Activated CD4-positive, alpha-beta T cell treated with anti-CD3 and anti-CD28 coated beads, Interleukin-2, amount 50 U/mL, for 1 hour (primary cell): ENCODE data around the gene FAM131C.
"Not testable (repeated sequence)": the region's sequence is repeated elsewhere in the genome, so short reads cannot be mapped to it uniquely, and the experiment has no call there.

Experiments
- DNase-seq: peaks from one replicate; pipeline ENCODE4 v3.0.0-alpha.2; 2020

The FAM131C gene

DNA sequence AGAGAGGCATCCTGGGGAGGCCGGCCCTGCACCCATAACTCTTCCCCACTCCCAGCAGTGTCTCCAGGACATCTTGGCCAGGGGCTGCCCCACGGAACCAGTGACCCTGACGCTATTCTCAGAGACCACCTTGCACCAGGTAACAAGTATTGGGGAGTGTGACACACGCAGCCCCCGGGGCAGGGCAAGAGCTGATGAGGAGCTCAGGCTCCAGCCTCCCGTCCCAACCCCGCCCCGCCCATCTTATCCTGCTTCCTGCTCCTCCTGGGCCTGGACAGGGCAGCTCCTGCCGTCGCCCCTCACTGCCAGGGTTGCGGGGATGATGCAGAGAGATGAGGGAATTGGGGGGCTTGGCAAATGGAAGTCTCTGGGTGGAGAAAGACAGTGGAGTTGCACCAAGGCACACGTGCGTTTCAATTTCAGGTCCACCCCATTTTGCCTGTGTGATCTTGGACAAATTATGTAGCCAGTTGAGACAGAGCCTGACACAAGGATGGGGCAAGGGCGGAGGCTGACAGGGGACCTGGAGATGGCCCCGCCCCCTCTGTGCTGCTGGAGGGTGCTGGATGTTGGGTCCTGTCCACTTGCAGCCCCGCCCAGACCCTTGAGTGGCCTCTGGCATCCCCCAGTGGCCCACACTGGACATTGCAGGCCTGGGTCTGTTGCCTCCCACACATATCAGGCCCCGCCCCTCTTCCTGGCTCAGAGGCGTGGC, 40.9 kb downstream of the FAM131C start:
- DNase-seq, result peak; percentile 30

DNA sequence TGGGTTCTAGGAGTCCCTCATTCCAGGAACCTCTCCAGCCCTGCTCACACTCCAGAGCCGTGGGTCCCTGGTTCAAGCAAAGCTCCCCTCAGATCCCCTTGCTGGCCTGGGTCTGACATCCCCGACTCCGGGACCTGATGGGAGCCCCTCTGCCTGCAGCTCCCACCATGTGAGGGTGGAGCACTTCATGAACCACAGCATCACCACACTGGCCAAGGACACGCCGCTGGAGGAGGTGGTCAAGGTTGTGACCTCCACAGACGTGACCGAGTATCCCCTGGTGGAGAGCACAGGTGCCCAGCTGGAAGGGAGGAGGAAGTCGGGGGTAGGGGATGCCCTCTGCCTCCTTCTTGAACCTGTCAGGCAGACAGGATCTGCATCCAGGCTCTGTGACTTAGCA, 41.9 kb downstream of the FAM131C start:
- no peak for DNase-seq

DNA sequence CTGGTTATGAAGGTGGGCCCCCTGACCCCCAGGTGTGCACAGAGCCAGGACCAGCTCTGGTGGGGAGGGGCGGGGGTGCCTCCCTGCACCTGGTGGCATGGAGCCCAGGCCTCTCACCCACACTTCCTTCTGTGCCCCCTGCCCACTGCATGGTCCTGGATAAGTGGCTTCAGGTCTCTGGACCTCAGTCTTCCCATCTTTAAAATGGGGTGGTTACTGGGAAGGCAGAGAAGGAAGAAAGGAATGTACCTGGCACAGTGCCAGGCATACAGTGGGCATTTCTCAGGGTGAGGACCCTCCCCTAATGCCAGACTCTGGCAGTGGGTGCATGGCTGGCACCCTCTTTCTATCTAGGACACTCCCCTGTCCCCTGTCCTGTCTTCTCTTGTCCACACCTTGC, 44.2 kb downstream of the FAM131C start:
- DNase-seq, result no peak

DNA sequence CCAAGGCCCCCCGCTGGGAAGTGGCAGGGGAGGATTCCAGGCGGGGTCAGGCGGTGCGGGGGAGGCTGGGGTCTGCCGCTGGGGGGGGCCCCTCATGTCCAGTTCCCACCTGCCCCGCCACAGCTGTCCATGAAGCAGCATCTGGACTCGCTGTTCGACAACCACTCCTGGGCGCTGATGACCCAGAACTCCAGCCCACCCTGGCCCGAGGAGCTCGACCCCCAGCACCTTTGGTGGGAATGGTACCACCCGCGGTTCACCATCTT, 44.5 kb downstream of the FAM131C start:
- DNase-seq, result not testable (repeated sequence)

DNA sequence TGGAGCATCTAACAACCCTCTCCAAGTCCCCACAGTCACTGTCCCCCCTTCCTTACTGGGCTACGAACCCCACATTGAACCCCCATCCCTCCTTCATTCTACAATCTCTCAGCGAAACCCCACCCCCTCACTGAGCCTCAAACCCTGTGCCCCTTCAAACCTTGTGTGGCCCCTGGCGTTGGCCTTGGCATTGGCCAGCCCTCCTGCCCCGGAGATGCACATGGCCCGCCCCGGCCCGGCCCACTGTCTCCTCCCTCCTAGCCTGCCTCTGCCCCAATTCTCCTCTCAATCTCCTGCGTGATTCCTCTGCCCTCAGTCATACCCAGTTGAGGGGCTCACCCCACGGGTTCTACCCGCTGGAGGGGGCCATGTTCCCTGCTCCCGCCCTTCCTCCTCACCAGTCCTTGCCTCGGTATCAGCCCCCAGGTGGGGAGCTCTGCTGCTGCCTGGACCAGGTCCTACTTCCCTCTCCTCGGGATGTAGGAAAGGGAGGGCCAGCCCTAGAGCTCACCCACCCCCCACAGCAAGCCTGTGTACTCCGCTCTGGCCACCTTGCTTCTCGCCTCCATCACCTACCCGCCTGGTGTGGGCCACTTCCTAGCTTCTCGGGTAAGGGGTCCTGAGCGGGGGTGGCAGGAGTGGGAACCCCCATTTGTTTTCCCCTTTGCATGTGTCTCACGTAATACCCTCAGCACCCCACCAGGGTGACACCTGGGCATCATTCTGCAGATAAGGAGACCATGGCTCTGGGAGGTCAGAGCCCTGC, 45.0 kb downstream of the FAM131C start:
- no peak for DNase-seq

DNA sequence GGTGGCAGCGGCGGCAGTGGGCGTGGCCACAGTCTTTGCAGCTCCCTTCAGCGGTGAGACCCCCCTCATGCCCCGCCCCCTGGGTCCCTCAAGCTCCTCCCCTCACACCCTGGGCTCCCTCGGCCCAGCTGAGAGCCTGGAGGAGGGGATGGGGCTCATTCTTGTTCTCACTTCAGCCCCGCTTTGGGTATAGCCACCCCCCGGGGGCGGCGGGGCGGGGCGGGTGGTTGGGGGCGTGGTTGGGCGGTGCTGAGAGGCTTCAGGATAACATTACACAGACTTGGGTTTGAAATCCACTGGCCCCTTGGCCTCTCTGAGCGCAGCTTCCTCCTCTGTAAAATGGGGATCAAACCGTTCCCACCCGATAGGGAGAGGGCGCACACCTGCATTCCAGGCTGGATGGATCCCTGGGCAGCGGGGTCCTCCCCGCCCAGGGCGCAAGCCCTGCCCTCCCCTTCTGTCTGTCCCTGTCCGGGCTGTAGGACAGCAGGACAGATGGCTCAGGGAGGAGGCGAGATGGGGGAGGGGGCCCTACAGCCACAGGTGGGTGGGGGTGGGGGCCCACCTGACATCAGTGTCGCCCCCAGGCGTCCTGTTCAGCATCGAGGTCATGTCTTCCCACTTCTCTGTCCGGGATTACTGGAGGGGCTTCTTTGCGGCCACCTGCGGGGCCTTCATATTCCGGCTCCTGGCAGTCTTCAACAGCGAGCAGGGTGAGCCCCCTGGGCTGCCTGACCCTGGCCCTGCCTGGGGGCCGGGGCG, 46.5 kb downstream of the FAM131C start:
- DNase-seq, result peak; percentile 29

DNA sequence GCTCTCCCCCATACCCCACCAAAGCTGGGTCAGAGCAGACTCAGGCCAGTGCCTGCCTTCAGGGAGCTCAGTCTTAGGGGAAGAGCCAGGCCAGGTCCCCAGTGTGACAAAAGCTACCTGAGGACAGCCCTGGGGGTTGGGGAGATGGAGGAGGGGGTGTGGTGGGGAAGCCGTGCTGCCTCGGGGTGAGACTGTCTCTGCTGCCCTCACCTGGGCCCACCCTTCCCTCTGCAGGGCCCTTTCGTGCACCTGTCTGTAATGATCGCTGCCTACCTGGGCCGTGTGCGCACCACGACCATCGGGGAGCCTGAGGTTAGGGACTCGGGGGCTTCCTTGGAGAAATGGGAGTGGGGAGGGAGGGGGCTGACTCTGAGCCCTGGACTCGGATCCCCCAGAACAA, 47.1 kb downstream of the FAM131C start:
- not testable (repeated sequence) for DNase-seq

DNA sequence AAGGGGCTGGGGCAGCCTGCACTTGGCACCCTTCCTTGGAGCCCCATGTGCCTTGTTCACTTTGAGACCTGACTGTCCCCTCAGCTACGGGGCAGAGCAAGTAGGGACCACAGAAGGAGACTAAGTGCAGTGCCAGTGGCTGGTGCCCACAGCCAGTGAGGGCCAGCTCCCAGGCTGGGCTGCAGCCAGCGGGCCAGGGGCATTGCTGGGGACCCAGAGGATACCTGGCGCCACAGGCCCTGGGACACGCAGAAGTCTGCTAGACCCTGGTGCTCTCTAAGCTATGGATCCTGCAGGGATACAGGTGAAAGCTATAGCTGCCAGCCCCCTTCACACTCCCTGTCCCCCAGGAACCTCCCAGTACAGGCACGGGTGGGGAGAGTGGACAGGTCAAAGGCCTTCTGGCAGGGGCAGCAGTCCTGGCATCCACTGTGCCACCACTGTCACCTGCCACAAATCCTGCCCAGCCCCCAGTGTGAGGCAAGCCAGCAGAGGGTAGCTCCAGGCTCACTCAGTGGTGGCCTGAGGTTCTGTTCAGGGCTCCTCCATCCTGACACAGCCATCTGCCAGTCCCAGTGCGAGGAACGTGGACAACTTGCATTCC, 50.3 kb downstream of the FAM131C start:
- no peak for DNase-seq

DNA sequence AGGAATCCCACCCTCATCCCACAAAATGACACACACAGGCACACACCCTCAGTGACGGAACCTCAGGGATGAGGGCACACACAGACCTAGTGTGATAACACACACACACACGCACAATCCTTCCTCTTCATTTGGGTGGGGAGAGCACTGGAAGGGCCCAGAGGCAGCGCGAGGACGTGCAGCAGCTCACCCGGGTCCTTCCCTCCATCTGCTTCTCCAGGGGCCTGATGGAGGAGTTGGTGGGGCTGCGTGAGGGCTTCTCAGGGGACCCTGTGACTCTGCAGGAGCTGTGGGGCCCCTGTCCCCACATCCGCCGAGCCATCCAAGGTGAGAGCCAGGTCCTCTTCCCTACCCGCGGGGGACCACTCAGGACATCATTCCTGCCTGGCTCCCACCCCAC, 51.1 kb downstream of the FAM131C start:
- no peak for DNase-seq

DNA sequence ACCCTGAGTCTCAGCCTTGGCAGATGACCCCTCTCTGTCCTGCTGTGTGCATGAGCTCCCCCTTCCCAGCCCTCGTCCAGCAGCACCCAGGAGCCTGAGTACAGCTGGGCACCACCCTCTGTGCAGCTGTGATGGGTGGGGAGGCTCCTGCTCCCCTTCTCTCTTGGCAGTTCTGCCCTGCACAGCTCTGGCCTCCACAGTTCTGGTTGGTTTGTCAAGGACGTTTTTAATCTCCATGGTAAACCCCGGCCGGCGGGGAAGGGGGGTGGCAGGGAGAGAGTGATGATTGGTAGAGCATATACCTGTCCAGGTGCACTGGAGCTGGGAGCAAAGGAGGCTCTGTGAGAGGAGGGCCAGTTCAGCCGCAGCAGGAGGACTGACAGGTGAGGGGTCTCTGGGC, 51.8 kb downstream of the FAM131C start, which contains the start of gene CLCNKA:
TSS of gene CLCNKA (plus strand) at position 356 of the 400 bp plus-strand sequence. CDS start 584 bp downstream, outside the sequence.
- no peak for DNase-seq

DNA sequence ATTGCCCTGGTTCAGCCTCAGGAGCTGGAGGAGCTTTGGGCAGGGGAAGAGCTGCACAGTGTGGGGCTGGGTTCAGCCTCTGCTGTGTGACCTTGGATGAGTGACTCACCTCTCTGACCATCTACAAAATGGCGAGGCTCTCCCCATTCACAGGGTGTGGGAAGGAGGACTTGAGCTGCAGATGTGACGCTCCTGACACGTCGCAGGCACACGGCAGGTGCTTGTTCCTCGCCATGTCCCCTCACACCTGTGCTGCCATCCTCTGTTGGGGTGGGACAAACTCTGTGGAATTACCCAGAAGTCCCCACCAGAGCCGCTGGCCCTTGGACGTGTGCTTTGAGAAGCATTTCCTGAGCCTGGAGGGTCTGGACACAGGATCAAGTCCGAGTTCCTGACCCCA, 52.6 kb downstream of the FAM131C start:
- not testable (repeated sequence) for DNase-seq

DNA sequence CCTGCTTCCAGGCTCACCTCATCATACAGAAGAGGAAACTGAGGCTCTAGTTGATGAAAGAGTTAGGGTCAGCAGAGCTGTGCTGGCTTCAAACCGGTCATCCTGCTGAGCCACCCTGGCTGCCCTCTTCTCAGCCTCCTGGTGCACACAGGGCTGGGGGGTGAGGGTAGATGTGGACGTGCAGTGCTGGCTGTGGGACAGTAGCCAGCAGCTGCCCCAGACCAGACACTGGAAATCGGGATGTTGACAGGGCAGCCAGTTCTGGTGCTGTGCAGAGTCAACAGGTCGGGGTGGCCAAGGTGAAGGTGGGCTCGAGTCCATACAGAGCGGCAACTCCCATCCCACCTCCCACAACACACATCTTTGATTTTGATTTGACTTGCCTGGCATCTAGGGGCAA, 53.1 kb downstream of the FAM131C start:
- no peak for DNase-seq

DNA sequence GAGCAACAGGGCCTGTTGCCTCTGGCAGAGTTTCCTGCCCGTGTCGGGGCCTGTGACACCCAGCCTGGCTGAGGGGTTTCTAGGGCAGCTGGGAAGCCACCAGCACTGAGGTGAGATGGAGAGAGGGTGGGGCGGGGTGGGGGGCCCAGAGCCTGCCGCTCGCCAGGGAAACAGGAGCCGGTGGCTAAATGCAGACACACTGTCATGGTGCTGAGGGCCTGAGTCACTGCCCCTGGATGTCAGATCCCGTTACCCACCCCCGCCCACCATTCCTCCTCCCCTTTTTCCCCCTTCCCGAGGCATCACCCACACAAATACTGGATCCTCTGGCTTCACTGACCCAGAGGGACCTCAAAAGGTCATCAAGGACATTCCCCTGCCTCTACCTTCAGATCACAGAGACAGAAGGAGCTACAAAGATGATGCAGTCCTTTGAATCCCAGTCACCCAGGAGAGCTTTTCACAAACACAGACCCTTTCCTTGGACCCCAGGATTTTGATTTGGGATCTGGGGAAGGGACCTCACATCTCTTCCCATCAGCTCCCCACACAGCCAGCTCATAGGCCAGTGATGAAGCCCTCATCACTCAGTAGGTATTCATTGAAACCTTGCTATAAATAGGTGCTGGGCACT, 53.7 kb downstream of the FAM131C start:
- no peak for DNase-seq

DNA sequence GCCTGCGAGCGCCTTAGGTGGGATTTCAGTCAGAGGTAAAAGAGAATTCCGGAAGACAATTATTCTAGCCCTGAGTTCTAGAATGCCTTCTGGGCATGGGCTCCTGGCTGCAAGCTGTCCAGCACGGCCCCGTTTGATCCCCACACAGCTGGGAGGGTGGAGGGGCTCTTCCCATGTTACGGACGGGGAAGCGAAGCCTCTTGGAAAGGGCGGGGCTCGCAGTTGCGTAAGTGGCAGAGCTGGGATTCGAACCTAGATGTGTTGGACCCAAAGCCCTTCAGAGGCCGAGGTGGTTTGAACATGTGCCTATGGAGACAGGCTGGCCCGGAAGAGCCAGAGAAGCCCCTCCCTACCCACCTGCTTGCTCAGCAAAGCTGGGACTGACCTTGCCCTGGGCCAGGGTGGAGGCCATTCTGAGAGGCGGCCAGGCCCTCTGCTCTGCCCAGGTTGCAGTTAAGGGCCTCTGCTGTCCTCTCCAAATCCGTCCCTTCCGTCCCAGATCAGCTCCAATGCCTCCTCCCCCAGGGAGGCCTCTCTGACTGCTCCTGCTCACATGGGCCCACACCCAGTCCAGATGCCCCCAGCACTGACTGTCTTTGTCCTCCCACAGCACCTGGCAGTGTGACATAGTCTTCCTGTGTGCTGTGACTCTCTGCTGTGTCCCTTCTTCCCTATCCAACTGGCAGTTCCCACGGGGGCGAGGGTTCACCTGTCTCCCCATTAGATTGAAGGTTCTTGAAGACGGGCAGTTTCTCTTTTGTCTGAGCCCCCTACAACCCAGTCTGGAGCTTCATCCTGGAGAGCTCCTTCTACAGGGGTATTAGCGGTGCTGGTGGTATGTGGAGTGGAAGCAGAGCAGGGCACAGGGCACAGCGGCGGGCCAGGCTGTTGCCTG, 54.5 kb downstream of the FAM131C start:
- DNase-seq, result no peak

DNA sequence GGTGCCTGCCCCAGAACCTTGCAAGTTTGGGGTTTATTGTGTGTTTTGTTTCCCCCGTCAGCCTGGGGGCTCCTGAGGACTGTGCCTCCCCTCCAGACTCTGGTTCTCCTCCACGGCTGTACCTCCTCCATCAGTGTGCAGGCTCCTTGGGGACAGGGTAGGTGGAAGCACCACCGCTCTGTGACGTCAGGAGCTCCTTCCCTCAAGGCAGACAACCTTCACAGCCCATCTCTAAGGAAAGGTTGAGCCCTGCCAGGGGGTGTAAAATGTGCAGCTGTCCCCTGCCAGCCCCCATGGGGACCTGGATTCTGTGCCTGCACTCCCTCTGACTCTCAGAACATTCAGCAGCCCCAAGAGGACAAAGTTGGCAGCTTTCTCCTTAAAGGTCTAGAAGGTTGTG, 55.1 kb downstream of the FAM131C start:
- no peak for DNase-seq

DNA sequence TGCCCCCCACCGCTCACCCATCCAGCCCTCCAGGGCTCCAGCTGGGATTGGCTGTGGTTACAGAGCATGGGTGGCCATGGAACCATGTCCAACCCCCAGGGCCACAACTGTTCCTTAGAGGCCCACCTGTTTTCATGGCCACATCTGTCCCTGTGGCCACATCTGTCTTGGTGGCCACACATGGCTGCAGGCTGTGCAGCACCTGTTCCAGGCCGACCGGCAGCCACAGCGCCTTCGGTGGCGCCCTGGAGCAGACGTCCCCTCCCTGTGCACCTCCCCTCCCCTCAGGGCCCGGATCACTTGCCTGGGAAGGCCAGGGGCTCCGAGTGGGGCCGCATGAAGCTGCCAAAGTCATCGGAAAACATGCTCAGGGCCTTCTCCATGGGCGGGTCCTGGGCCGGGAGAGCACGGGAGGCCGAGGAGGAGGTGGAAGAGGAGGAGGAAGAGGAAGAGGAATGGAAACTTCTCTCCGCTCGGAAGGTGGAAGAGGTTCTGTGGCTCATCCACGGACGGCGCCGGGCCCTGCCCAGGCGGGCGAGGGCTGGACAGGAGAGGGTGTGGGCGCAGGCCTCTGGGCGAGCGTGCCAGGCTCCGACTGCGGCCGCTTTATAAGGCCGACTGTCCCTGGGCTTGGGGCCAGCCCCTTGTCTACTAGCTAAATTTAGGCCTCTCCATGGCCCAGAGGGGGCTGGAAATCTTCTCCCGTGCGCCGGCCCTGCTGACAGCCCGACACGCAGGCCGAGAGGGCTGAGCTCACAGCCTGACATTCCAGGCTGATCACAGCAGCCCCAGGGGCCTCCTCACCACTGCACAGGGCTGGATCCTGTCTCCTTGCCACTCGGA, 55.8 kb downstream of the FAM131C start, which contains the start of gene HSPB7:
TSS of gene HSPB7 (minus strand) at position 583 of the 843 bp plus-strand sequence. CDS start at position 503, 80 bp downstream.
- no peak for DNase-seq

DNA sequence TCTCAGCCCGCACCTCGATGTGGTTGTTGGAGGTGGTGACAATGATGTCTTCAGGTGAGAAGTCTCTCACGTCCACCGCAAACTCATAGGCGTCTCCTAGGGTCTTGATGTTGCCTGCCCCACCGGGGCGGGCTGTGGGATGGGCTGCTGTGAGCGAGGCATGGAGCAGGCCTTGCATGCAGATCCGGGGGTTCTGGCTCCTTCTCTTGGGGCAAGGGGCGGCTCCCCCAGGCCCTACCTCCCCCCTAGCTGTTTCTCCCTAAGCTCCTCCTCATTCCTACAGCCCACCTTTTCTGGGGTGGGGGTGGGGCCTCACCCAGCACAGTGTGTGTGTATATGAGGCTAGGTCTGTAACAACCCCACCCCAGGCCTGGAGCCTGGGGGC, 56.4 kb downstream of the FAM131C start:
- DNase-seq, result no peak

DNA sequence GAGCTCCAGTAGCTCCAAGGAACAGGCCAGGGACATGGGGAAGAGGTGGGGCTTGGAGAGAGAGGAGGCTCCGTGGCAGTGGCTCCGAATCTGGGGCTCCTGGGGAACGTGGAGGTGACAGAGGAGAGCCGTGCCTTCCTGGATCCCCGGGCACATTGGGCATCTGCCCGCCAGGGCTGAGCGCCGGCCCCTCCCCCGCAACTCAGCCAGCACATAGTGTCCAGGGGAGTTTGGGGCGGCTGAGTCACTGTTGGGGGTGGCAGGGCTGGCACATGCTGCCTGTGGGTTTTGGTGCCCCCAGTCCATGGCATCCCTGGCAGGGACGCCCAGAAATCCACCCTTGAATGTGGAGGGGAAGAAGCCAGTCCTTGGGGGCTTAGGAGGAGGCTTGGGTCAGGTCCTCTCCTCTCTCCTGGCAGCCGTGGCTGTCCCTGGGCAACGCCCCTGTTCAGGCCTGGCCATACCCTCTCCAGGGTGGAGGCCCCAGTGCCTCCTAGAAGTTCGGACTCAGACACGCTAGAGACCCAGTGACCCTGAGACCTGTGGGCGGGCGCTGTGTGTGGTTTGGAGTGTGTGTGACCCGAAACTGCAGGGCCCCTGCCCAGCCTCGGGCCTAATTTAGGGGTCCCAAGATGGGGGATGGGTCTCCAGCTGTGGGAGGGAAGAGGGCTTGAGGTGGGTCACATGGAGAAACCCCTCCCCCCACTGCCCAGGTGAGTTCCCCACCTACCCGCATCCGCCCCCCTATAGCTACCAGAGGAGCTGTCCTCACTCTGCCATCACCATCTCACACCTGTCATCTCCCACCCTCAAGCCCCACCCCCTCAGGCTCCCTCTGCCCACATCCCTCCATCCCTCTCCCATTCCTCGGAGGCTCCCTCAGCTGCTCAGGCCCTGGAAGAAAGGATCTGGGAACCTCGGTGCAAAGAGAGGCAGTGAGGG, 57.2 kb downstream of the FAM131C start:
- DNase-seq, result no peak

DNA sequence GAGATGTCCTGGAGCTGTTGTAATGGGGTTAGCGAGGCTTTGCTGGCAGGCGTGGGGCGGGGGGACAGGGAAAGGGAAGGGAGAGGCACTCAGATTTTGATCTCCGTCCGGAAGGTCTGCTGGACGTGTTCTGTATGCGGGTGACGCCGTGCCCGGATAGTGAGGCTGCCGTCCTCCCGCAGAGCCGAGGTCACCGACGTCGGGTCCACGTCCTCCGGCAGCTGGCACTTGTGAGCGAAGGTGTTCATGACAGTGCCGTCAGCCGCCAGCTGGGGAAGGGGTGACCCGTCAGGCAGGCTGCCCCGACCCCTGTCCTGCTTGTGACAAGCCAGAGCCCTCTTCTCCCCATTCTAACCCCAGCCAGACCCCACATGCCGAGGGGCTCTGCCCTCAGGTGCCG, 58.0 kb downstream of the FAM131C start:
- no peak for DNase-seq
